Sigmoid colon (tissue), 7 donors: ENCODE measurements around the gene RPL22. TPM values are rescaled to one million over a fixed set of nuclear protein-coding genes. Genes with fewer than 3 reads are reported as not detected.

Experiments used
- DNase-seq: peaks from one replicate; pipeline ENCODE4 v3.0.0-alpha.2; 2019
- H3K27ac ChIP-seq, 4 donors: fragments of 200-600 bp; sonication (generic); one replicate each; pipeline ENCODE4 v1.5.1; 2016 to 2019; ENCODE audit warnings: mild to moderate bottlenecking in 1 of 4
- H3K27me3 ChIP-seq, 3 donors: fragments of 200-600 bp; sonication (generic); one replicate each; pipeline ENCODE4 v1.5.1; 2019; ENCODE audit warnings: mild to moderate bottlenecking in 1 of 3
- H3K36me3 ChIP-seq, 4 donors: fragments of 200-600 bp; sonication (generic); one replicate each; pipeline ENCODE4 v1.5.1; 2016 to 2019
- H3K4me1 ChIP-seq, 4 donors: fragments of 200-600 bp; sonication (generic); one replicate each; pipeline ENCODE4 v1.5.1; 2017 to 2019
- H3K4me3 ChIP-seq, 4 donors: fragments of 200-600 bp; sonication (generic); one replicate each; pipeline ENCODE4 v1.5.1; 2017 to 2019; ENCODE audit warnings: mild to moderate bottlenecking in 2 of 4, moderate library complexity in 1 of 4
- H3K9me3 ChIP-seq, 4 donors: fragments of 200-600 bp in 3 of 4; sonication (generic) in 3 of 4; one replicate each; pipeline versions ENCODE4 v1.5.1 to v1.6.1; 2013 to 2019
- EP300 ChIP-seq, 4 donors: sonication (generic); formaldehyde crosslinking; IDR thresholded peaks; one replicate each; pipeline ENCODE4 v1.6.1; 2017; ENCODE audit warnings: antibody characterized with exemption in 4 of 4
- POLR2A ChIP-seq, 2 donors: fragments of 450-650 bp; IDR thresholded peaks; one replicate each; pipeline ENCODE4 v1.6.1; 2016; ENCODE audit warnings: antibody characterized with exemption in 2 of 2, mild to moderate bottlenecking in 2 of 2, moderate library complexity in 2 of 2
- POLR2AphosphoS5 ChIP-seq, 4 donors: sonication (generic); formaldehyde crosslinking; IDR thresholded peaks; one replicate each; pipeline ENCODE4 v1.6.1; 2017; ENCODE audit warnings: antibody characterized with exemption in 4 of 4
- WGBS, 2 donors: extraction: QIAGEN DNeasy Blood & Tissue Kit; methylation state at CpG; one replicate each; pipeline ENCODE4 v1.1.7; 2013; 5-methylcytosine and 5-hydroxymethylcytosine counted together
- intact Hi-C: fragments of 100-400 bp; cut with DNase I; formaldehyde crosslinking; loops from one replicate; pipeline ENCODE4 v1.15.1; 2023
- polyA plus RNA-seq, 3 donors: library from polyadenylated mRNA; stranded (reverse); fragments of 200-250 nt; gene quantifications; one replicate each; pipeline ENCODE4 v1.2.3, GENCODE V29; 2013
- total RNA-seq, 4 donors: library from RNA; depleted of rRNA; stranded (reverse); fragments of >200 nt; gene quantifications; one replicate each; pipeline ENCODE4 v1.1.0, GENCODE V29; 2016
- TF ChIP-seq, protein P1 (sequence below), 4 experiments: fragments of 450-650 bp in 3 of 4; fragments of 200-600 bp in 1 of 4; IDR thresholded peaks; one replicate each; pipeline ENCODE4 v1.5.1; 2016 to 2019; ENCODE audit warnings: antibody characterized with exemption in 4 of 4, mild to moderate bottlenecking in 3 of 4, moderate library complexity in 2 of 4
- donor health status: healthy with polysubstance abuse.
- donor health status: Bipolar disorder and iron deficiency.
- donor health status: healthy.

Gene RPL22
- total and polyA plus RNA-seq, 7 donors = 166 to 443 (median 267) TPM

DNA sequence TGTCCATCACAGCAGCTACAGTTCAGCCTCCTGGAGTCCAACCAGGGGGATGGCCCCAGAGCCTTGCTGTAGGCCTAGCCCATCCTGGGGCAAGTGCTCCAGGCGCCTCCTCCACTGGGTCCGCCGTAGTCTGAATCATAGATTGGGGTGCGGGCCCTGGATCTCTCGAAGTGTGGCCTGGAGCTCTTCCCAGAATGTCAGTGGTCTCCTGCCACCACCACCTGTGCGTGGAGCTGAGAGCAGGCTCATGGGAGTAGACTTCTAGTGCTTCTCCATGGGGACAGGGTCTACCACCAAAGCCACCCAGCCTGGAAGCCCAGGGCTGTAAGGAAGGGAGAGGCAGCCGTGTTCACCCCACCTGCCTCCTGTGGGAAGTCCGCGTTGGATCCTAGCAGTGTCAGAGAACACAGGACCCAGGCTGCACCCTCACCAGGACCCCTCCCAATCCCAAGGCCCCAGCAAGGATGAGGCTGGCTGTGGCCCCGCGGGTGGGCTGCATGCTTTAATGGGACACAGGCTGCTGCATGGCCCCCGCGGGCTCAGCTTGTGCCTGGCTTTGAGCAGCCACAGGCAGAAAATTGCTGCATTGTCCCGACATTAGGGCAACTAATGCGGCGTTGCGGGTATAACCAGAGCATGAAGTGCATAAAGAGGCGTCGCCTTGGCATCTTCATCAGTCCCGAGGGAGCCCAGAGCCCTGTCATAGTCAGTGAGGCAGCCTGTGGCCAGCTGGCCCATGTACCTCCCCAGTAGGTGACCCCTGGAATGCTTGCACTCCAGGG, 43.8 kb upstream of the RPL22 start:
- Histone ChIP-seq H3K27ac (no peak overlapping the region), H3K9me3 (no peaks in the 10 kb centered on the region), H3K27me3 (peaks cover 55 to 100% (median 91%) of the 10 kb centered on the region in 3 donors), H3K4me3 (no peak overlapping the region), H3K36me3 (no peaks in the 10 kb centered on the region), H3K4me1 (peaks cover 2 to 37% (median 27%) of the 10 kb centered on the region in 4 donors)
- no peak for DNase-seq
- intact Hi-C loops = loop anchor here (2.0 to 10.0 kb wide), 2 partner anchors 190 to 728 kb away; no protein-coding TSS in a partner anchor
- TF ChIP-seq EP300 (IDR thresholded peaks at IDR 0.05) (no peak), POLR2A (IDR thresholded peaks at IDR 0.05) (no peak), POLR2AphosphoS5 (IDR thresholded peaks at IDR 0.05) (no peak)
- TF ChIP-seq, protein P1, sequence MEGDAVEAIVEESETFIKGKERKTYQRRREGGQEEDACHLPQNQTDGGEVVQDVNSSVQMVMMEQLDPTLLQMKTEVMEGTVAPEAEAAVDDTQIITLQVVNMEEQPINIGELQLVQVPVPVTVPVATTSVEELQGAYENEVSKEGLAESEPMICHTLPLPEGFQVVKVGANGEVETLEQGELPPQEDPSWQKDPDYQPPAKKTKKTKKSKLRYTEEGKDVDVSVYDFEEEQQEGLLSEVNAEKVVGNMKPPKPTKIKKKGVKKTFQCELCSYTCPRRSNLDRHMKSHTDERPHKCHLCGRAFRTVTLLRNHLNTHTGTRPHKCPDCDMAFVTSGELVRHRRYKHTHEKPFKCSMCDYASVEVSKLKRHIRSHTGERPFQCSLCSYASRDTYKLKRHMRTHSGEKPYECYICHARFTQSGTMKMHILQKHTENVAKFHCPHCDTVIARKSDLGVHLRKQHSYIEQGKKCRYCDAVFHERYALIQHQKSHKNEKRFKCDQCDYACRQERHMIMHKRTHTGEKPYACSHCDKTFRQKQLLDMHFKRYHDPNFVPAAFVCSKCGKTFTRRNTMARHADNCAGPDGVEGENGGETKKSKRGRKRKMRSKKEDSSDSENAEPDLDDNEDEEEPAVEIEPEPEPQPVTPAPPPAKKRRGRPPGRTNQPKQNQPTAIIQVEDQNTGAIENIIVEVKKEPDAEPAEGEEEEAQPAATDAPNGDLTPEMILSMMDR (IDR thresholded peaks at IDR 0.05) = no peak
- 28 to 33% methylated on average over 20 of the region's 20 CpGs for WGBS, 2 donors

DNA sequence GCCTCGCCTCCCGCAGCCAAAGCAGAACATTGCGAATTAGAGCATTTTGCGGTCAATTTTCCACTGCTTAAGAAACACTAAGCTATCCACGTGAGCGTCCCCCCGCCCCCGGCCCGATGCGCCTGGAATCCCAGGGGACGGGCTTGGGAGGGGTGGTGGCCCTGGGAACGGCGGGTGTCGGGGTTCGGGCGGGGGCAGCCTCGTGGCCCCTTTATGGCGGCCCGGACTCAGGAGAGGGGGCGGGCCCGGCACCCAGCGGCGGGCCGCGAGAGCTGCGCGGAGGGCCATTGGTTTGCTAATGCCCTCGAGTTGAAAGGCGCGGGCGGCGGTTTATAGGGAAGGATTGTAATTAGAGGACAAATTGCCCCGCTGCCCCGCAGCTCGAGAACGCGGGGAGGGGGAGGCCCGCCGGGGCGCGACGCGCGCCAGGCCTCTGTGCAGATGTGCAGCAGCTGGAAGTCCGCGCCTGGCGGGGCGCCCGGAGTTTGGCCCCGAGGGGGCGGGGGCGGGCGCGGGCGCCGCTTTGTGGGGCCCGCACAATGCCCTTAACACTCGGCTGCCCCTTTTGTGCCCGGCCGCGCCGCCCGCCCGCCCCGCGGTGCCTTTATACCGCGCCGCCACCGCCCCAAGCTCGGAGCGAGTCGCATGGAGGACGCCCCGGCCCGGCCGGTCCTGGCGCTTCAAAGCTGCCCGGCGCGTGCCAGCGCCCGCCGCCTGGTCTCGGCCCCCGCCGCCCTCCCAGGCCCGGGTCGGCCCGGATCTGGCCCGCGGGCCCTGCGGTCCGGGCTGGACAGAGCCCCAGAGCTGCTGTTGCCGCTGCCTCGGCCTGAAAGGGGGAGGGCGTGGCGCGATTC, 42.7 kb upstream of the RPL22 start:
- TF ChIP-seq POLR2AphosphoS5 (IDR thresholded peaks at IDR 0.05) (no peak), POLR2A (IDR thresholded peaks at IDR 0.05) (no peak), EP300 (IDR thresholded peaks at IDR 0.05) (no peak)
- TF ChIP-seq, protein P1 (IDR thresholded peaks at IDR 0.05) = no peak
- WGBS, 2 donors = 1% methylated on average over 99 of the region's 99 CpGs
- Histone ChIP-seq H3K36me3 (no peaks in the 10 kb centered on the region), H3K4me1 (peaks cover 2 to 37% (median 27%) of the 10 kb centered on the region in 4 donors), H3K27ac (no peak overlapping the region), H3K9me3 (no peaks in the 10 kb centered on the region), H3K27me3 (peaks cover 55 to 89% (median 81%) of the 10 kb centered on the region in 3 donors), H3K4me3 (peak overlapping the region in 2 of 4 donors; percentile 5 to 14)
- intact Hi-C loops = loop anchor here (2.0 to 10.0 kb wide), 2 partner anchors 189 to 727 kb away; no protein-coding TSS in a partner anchor
- no peak for DNase-seq

DNA sequence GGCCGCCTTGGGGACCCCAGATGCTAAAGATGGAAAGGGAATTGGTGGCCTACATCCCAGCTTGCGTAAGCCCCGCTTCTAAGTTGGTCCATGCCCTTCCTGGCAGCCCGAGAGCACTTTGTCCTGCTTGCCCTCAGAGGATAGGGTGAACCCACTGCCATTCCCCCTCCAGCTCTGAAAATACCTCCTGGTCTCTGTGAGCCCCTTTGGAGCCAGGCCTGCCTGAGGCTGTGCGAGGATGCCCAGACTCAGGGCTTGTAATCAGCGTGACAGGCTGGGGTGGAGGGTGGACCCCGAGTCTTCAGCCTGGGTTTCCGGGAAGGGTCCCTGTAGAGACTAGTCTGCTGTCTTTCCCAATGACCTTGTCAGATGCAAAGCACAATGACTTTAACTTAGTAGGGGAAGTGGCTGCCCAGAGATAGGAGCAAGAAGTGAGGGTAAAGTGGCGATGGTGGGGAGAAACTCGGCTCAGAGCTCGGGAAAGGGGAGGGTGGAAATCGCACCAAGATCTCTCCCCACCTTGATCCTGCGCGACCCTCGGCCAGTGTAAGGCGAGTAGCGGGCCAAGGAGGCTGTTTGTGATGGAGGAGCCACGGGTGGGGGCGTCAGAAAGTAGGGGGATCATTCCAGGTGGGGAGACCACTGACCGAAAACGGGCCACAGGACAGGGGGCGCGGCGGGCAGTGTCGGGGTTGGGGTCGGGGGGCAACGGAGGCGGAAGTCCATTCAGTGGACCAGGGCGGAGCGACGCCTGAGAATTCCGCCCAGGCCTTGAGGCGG, 41.9 kb upstream of the RPL22 start:
- no peak overlapping the region for H3K27ac ChIP-seq
- TF ChIP-seq POLR2A (IDR thresholded peaks at IDR 0.05) (no peak), POLR2AphosphoS5 (IDR thresholded peaks at IDR 0.05) (no peak), EP300 (IDR thresholded peaks at IDR 0.05) (no peak)
- TF ChIP-seq, protein P1 (IDR thresholded peaks at IDR 0.05) = no peak
- intact Hi-C loops = loop anchor here (10.0 kb wide), 1 partner anchor 726 kb away; no protein-coding TSS in a partner anchor
- H3K27me3 ChIP-seq = peaks cover 52 to 80% (median 73%) of the 10 kb centered on the region in 3 donors
- peaks cover 0 to 32% (median 23%) of the 10 kb centered on the region in 4 donors for H3K4me1 ChIP-seq
- H3K9me3 ChIP-seq = no peaks in the 10 kb centered on the region
- H3K36me3 ChIP-seq = no peaks in the 10 kb centered on the region
- peak overlapping the region in 1 of 4 donors; percentile 5 for H3K4me3 ChIP-seq
- WGBS, 2 donors = 21 to 38% methylated on average over 33 of the region's 33 CpGs
- no peak for DNase-seq
